ENCODE measurements around the gene FARSB.

DNA sequence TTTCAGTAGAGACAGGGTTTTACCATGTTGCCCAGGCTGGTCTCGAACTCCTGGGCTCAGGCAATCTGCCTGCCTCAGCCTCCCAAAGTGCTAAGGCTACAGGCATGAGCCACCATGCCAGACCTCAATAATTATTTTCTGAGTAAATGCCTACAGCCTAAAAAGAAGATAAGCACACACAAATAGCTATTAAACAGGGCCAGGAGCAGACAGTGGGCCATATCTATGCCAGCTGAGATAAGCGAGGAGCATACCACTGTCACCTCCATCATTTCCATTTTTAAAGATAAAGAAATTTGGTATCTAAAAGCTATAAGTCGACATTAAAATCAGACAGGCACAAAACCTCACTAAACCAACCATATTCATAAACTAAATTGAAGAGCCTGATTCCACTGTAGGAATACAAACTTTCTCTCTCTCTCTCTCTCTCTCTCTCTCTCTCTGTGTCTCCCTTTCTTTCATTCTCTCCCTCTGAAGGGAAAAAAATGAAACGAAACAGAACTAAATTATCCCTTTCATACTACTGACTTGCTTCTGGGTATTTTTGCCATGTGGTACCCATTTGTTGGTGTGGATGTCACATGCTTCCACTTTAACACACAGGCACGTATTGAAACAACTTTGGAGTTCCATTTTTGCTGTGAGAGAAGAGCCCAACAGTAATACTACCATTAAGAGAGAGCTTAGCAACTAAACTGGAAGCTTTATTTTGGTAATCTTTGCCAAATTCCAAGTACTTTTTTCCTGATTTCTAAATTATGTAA, 51.0 kb downstream of the FARSB start:
- TF ChIP-seq, protein P1, sequence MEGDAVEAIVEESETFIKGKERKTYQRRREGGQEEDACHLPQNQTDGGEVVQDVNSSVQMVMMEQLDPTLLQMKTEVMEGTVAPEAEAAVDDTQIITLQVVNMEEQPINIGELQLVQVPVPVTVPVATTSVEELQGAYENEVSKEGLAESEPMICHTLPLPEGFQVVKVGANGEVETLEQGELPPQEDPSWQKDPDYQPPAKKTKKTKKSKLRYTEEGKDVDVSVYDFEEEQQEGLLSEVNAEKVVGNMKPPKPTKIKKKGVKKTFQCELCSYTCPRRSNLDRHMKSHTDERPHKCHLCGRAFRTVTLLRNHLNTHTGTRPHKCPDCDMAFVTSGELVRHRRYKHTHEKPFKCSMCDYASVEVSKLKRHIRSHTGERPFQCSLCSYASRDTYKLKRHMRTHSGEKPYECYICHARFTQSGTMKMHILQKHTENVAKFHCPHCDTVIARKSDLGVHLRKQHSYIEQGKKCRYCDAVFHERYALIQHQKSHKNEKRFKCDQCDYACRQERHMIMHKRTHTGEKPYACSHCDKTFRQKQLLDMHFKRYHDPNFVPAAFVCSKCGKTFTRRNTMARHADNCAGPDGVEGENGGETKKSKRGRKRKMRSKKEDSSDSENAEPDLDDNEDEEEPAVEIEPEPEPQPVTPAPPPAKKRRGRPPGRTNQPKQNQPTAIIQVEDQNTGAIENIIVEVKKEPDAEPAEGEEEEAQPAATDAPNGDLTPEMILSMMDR (tag by site-specific recombination; IDR thresholded peaks at IDR 0.05), result no peak
- TF ChIP-seq, protein P2, sequence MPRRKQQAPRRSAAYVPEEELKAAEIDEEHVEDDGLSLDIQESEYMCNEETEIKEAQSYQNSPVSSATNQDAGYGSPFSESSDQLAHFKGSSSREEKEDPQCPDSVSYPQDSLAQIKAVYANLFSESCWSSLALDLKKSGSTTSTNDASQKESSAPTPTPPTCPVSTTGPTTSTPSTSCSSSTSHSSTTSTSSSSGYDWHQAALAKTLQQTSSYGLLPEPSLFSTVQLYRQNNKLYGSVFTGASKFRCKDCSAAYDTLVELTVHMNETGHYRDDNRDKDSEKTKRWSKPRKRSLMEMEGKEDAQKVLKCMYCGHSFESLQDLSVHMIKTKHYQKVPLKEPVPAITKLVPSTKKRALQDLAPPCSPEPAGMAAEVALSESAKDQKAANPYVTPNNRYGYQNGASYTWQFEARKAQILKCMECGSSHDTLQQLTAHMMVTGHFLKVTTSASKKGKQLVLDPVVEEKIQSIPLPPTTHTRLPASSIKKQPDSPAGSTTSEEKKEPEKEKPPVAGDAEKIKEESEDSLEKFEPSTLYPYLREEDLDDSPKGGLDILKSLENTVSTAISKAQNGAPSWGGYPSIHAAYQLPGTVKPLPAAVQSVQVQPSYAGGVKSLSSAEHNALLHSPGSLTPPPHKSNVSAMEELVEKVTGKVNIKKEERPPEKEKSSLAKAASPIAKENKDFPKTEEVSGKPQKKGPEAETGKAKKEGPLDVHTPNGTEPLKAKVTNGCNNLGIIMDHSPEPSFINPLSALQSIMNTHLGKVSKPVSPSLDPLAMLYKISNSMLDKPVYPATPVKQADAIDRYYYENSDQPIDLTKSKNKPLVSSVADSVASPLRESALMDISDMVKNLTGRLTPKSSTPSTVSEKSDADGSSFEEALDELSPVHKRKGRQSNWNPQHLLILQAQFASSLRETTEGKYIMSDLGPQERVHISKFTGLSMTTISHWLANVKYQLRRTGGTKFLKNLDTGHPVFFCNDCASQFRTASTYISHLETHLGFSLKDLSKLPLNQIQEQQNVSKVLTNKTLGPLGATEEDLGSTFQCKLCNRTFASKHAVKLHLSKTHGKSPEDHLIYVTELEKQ (tag by site-specific recombination; IDR thresholded peaks at IDR 0.05; ENCODE audit: borderline replicate concordance), result no peak
- TF ChIP-seq ZNF121 (tag by site-specific recombination; IDR thresholded peaks at IDR 0.05) (no peak), SCRT2 (tag by site-specific recombination; IDR thresholded peaks at IDR 0.05) (no peak), ZFP3 (tag by site-specific recombination; IDR thresholded peaks at IDR 0.05; ENCODE audit: low read depth) (no peak), ZFP41 (tag by site-specific recombination; IDR thresholded peaks at IDR 0.05; ENCODE audit: borderline replicate concordance) (no peak), ZBTB7A (tag by site-specific recombination; IDR thresholded peaks at IDR 0.05; ENCODE audit: low read depth) (no peak), ZNF211 (tag by site-specific recombination; IDR thresholded peaks at IDR 0.05; ENCODE audit: low read depth) (no peak), YY2 (tag by site-specific recombination; IDR thresholded peaks at IDR 0.05) (no peak), ZNF571 (tag by site-specific recombination; IDR thresholded peaks at IDR 0.05) (no peak)
- TF ChIP-seq, protein P3, sequence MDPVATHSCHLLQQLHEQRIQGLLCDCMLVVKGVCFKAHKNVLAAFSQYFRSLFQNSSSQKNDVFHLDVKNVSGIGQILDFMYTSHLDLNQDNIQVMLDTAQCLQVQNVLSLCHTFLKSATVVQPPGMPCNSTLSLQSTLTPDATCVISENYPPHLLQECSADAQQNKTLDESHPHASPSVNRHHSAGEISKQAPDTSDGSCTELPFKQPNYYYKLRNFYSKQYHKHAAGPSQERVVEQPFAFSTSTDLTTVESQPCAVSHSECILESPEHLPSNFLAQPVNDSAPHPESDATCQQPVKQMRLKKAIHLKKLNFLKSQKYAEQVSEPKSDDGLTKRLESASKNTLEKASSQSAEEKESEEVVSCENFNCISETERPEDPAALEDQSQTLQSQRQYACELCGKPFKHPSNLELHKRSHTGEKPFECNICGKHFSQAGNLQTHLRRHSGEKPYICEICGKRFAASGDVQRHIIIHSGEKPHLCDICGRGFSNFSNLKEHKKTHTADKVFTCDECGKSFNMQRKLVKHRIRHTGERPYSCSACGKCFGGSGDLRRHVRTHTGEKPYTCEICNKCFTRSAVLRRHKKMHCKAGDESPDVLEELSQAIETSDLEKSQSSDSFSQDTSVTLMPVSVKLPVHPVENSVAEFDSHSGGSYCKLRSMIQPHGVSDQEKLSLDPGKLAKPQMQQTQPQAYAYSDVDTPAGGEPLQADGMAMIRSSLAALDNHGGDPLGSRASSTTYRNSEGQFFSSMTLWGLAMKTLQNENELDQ (tag by site-specific recombination; IDR thresholded peaks at IDR 0.05; ENCODE audit: low read depth), result no peak
- TF ChIP-seq, protein P4, sequence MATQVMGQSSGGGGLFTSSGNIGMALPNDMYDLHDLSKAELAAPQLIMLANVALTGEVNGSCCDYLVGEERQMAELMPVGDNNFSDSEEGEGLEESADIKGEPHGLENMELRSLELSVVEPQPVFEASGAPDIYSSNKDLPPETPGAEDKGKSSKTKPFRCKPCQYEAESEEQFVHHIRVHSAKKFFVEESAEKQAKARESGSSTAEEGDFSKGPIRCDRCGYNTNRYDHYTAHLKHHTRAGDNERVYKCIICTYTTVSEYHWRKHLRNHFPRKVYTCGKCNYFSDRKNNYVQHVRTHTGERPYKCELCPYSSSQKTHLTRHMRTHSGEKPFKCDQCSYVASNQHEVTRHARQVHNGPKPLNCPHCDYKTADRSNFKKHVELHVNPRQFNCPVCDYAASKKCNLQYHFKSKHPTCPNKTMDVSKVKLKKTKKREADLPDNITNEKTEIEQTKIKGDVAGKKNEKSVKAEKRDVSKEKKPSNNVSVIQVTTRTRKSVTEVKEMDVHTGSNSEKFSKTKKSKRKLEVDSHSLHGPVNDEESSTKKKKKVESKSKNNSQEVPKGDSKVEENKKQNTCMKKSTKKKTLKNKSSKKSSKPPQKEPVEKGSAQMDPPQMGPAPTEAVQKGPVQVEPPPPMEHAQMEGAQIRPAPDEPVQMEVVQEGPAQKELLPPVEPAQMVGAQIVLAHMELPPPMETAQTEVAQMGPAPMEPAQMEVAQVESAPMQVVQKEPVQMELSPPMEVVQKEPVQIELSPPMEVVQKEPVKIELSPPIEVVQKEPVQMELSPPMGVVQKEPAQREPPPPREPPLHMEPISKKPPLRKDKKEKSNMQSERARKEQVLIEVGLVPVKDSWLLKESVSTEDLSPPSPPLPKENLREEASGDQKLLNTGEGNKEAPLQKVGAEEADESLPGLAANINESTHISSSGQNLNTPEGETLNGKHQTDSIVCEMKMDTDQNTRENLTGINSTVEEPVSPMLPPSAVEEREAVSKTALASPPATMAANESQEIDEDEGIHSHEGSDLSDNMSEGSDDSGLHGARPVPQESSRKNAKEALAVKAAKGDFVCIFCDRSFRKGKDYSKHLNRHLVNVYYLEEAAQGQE (tag by site-specific recombination; IDR thresholded peaks at IDR 0.05), result no peak

Measured in HEK293 (cell line).